HepG2 (cell line): ENCODE measurements around the gene KDM8. TPM values are rescaled to one million over a fixed set of nuclear protein-coding genes. Genes with fewer than 3 reads are reported as not detected.
A peak's percentile ranks its signal among the peaks of the same experiment; 100 is the strongest.

Experiments used
- ATAC-seq: fragments of 200-7000 bp; cut with Tn5 transposase; 3 replicates; pipeline ENCODE4 v1.9.1; 2020; ENCODE audit warnings: mild to moderate bottlenecking, moderate library complexity
- BruUV-seq: library from RNA; stranded (reverse); fragments of 400-500 nt; replicated peaks from 2 replicates; lab custom pipeline; 2021; lab: Mats Ljungman, UMichigan
- CTCF ChIA-PET: fragments of 300-600 bp; formaldehyde crosslinking; extraction: SDS; loops from one replicate; lab custom pipeline; 2021; ENCODE audit warnings: low total read pairs, inconsistent platforms, low intra/inter-chr PET ratio; lab: Yijun Ruan, JAX
- POLR2A ChIA-PET: fragments of 350-600 bp; sonication (Branson Sonifier 250); formaldehyde crosslinking; loops from one replicate; lab custom pipeline; 2020; ENCODE audit warnings: antibody characterized with exemption, inconsistent platforms; lab: Yijun Ruan, JAX
- DNase-seq: peaks from one replicate; pipeline ENCODE4 v3.0.0-alpha.2; 2015; ENCODE audit warnings: low spot score
- FAIRE-seq: peaks from 3 replicates; lab custom pipeline; 2011; peaks lifted over from hg19 to GRCh38; lab: Jason Lieb, UNC
- H2AFZ ChIP-seq: one replicate; pipeline ENCODE4 v1.6.1; 2011; ENCODE audit warnings: low read length, inconsistent platforms
- H3K27ac ChIP-seq: fragments of 300-600 bp; 3 replicates; pipeline ENCODE4 v1.8.0; 2011; ENCODE audit warnings: mixed run types, mild to moderate bottlenecking, mixed read lengths, low read length, inconsistent platforms; ENCODE audit not compliant: insufficient read depth; ENCODE audit errors: extremely low read length
- H3K27me3 ChIP-seq, 2 experiments: fragments of 200-600 bp in 1 of 2; 2 replicates in 1 of 2; 3 replicates in 1 of 2; pipeline versions ENCODE4 v1.6.0 to v1.8.0; 2011; ENCODE audit warnings: low read length in 2 of 2, mild to moderate bottlenecking in 2 of 2, moderate library complexity in 2 of 2, inconsistent platforms in 1 of 2; ENCODE audit not compliant: insufficient read depth in 2 of 2, control insufficient read depth in 1 of 2
- H3K36me3 ChIP-seq, 2 experiments: fragments of 200-600 bp in 1 of 2; replicated peaks in 1 of 2; 2 replicates in 1 of 2; 3 replicates in 1 of 2; pipeline versions ENCODE4 v1.5.1 to v1.8.0; 2011; ENCODE audit warnings: low read length in 2 of 2, inconsistent platforms in 1 of 2; ENCODE audit not compliant: insufficient read depth in 2 of 2, control insufficient read depth in 1 of 2
- H3K4me1 ChIP-seq: 2 replicates; pipeline ENCODE4 v1.5.1; 2012; ENCODE audit warnings: low read length, inconsistent platforms; ENCODE audit not compliant: insufficient read depth
- H3K4me2 ChIP-seq: 2 replicates; pipeline ENCODE4 v1.6.0; 2011; ENCODE audit warnings: low read depth, low read length, inconsistent platforms
- H3K4me3 ChIP-seq, 3 experiments: fragments of 200-600 bp in 1 of 3; sonication (generic), shearing (Covaris generic) in 1 of 3; replicated peaks in 1 of 3; 2 replicates each; pipeline ENCODE4 v1.5.1; 2011 to 2016; ENCODE audit warnings: low read length in 3 of 3, inconsistent platforms in 2 of 3, low read depth in 2 of 3, mild to moderate bottlenecking in 2 of 3, control low read depth in 1 of 3, mixed read lengths in 1 of 3; ENCODE audit not compliant: insufficient read depth in 1 of 3
- H3K79me2 ChIP-seq: one replicate; pipeline ENCODE4 v1.6.1; 2011; ENCODE audit warnings: low read length, inconsistent platforms; ENCODE audit not compliant: insufficient read depth
- H3K9ac ChIP-seq: 2 replicates; pipeline ENCODE4 v1.6.0; 2011; ENCODE audit warnings: mild to moderate bottlenecking, low read depth, low read length, inconsistent platforms; ENCODE audit not compliant: insufficient read depth
- H3K9me3 ChIP-seq: 2 replicates; pipeline ENCODE4 v1.5.1; 2012; ENCODE audit warnings: mild to moderate bottlenecking, low read length
- H4K20me1 ChIP-seq: 2 replicates; pipeline ENCODE4 v1.6.0; 2011; ENCODE audit warnings: inconsistent platforms, mild to moderate bottlenecking, low read length, moderate library complexity; ENCODE audit not compliant: insufficient read depth
- MTA1 ChIP-seq: sonication (generic); formaldehyde crosslinking; IDR thresholded peaks from 2 replicates; pipeline ENCODE4 v1.4.0; 2020; ENCODE audit warnings: missing genetic modification reagents, mild to moderate bottlenecking, borderline replicate concordance
- STAG1 ChIP-seq: sonication (generic); formaldehyde crosslinking; IDR thresholded peaks from 2 replicates; pipeline ENCODE4 v1.4.0; 2020; ENCODE audit warnings: missing genetic modification reagents
- TRIM22 ChIP-seq: fragments of 450-650 bp; IDR thresholded peaks from 2 replicates; pipeline ENCODE4 v1.6.1; 2017
- ZNF546 ChIP-seq: sonication (generic); formaldehyde crosslinking; conservative IDR thresholded peaks from 2 replicates; pipeline ENCODE4 v1.8.1; 2023; ENCODE audit warnings: mild to moderate bottlenecking, missing genetic modification reagents
- WGBS: methylation state at CpG from one replicate; pipeline ENCODE4 v1.1.6; 2017; ENCODE audit warnings: low lambda C conversion rate; 5-methylcytosine and 5-hydroxymethylcytosine counted together
- in situ Hi-C: cut with HindIII; loops from 2 replicates; pipeline ENCODE4 v1.10.0; 2017; ENCODE audit warnings: low pct_unique_long_range_greater_than_20kb; ENCODE audit not compliant: extremely low pct_ligation_motif_present
- intact Hi-C: fragments of 100-400 bp; cut with micrococcal nuclease; formaldehyde crosslinking; loops from one replicate; pipeline ENCODE4 v1.10.0; 2022; ENCODE audit not compliant: unreplicated experiment
- polyA plus RNA-seq, 8 experiments: library from polyadenylated mRNA; depleted of rRNA in 3 of 8; stranded (reverse) in 7 of 8; unstranded in 1 of 8; fragments of >200 nt; fragmentation: Illumina TruSeq in 4 of 8; extraction: Trizol in 4 of 8; gene quantifications; 2 replicates each; pipeline versions ENCODE4 v1.2.1 to v1.2.3, GENCODE V29; 2011 to 2016; ENCODE audit warnings: low read depth in 4 of 8, missing spikeins in 1 of 8, mixed read lengths in 1 of 8; ENCODE audit not compliant: insufficient read depth in 1 of 8
- total RNA-seq, 5 experiments: library from RNA; depleted of rRNA; stranded (reverse); fragments of >200 nt; fragmentation: Illumina TruSeq; extraction: Trizol; gene quantifications; 2 replicates each; pipeline ENCODE4 v1.2.3, GENCODE V29; 2016; ENCODE audit warnings: low read depth in 1 of 5

The KDM8 gene
- total and polyA plus RNA-seq, 2 of the 13 experiments (the other 11 are each of a cell fraction or from before 2014, with no cell fraction given), result 3.3 to 8.6 TPM

DNA sequence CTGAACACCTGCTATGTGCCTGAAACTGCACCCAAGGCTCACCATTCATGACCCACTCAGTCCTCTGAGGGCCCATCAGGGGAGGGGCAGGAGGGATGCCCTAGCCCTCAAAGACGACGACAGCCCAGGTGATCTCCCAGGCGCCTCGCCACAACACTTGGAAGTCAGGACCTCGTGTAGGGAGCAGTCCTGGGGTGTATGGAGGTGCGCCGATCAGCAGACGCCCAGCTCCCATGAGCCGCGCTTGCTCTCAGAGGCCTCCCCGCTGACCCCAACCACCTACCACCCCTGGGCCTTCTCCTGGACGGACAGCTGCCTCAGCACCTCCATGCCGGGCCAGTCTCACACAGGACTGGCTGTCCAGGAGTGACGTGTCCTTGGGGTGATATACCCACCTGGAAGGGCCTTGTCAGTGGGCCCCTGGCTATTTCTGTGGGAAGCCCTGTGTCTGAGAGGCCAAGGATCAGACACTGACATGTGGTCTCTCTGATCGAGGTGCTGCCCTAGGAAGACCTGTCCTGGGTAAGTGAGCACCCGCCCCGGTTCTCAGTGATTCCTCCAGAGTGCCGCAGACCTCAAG is 26.7 kb downstream of the KDM8 start:
- 93% methylated on average over 14 of the region's 18 CpGs for WGBS
- TF ChIP-seq ZNF546 (no peak), MTA1 (peak; percentile 29; the same call in 1 of the 2 replicates)
- ChIA-PET CTCF (no interaction called here), POLR2A (no interaction called here)
- in situ Hi-C loops, result loop anchor here (5.0 kb wide), 1 partner anchor 137 kb away; no protein-coding TSS in a partner anchor
- intact Hi-C loops, result no loop called here
- Histone ChIP-seq H3K9ac (no peak overlapping the region), H3K4me3 (no peak overlapping the region), H3K36me3 (peaks cover 18 to 38% of the 10 kb centered on the region in 2 experiments; a peak in 4 of 5 replicates), H3K9me3 (no peaks in the 10 kb centered on the region), H3K79me2 (no peaks in the 10 kb centered on the region), H3K27ac (no peak overlapping the region), H3K27me3 (no peaks in the 10 kb centered on the region), H3K4me1 (no peaks in the 10 kb centered on the region), H4K20me1 (no peaks in the 10 kb centered on the region), H2AFZ (no peak overlapping the region), H3K4me2 (no peak overlapping the region)
- ATAC-seq (no peak), DNase-seq (no peak), FAIRE-seq (no peak)
- no TSS peak for BruUV-seq

DNA sequence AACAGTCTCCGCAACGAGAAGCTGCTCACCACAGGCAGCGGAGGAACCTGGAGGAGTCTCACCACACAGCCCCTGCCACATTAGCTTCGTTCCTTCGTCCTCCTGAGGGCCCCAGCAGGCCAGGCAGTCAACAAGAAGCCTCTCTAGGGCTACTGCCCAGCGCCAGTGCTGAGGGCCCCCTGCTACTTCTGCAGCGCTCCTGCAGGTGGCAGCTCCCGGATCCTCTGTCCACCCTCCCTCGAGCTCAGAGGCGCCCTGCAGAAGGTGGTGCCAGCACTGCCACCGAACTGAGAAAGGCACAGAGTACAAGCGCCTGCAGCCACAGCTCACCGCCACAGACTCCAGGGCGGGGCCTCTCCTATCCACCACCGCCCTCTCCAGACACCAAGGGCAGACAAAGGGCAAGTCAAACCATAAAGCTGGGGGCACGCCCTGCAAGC is 27.3 kb downstream of the KDM8 start:
- POLR2A ChIA-PET, result no interaction called here
- Histone ChIP-seq H3K9ac (no peak overlapping the region), H2AFZ (no peak overlapping the region), H3K27me3 (no peaks in the 10 kb centered on the region), H3K27ac (no peak overlapping the region), H4K20me1 (no peaks in the 10 kb centered on the region), H3K9me3 (no peaks in the 10 kb centered on the region), H3K36me3 (peaks cover 18 to 35% of the 10 kb centered on the region in 2 experiments; a peak in 4 of 5 replicates), H3K4me1 (no peaks in the 10 kb centered on the region), H3K79me2 (no peaks in the 10 kb centered on the region), H3K4me3 (no peak overlapping the region), H3K4me2 (no peak overlapping the region)
- intact Hi-C loops (no loop called here), in situ Hi-C loops (loop anchor here (5.0 kb wide), 1 partner anchor 137 kb away; no protein-coding TSS in a partner anchor)
- BruUV-seq, result no TSS peak
- DNase-seq, result no peak
- ATAC-seq, result peak; percentile 37
- WGBS, result 94% methylated on average over 15 of the region's 16 CpGs
- TF ChIP-seq TRIM22 (no peak), STAG1 (CRISPR knock-in tag) (0 out of 2 replicates have a peak, but pooled peaks have one; percentile 31)
- no peak for FAIRE-seq
- CTCF ChIA-PET, result no interaction called here
